GM12878 (cell line): ENCODE results near the gene ALG12. TPM values are rescaled to one million over a fixed set of nuclear protein-coding genes. Genes with fewer than 3 reads are reported as not detected.

ENCODE experiments used
- ATF7 ChIP-seq: fragments of 450-650 bp; IDR thresholded peaks from 2 replicates; pipeline ENCODE4 v1.6.1; 2016; ENCODE audit warnings: low read depth, mild to moderate bottlenecking
- BCL11A ChIP-seq: IDR thresholded peaks from 2 replicates; pipeline ENCODE4 v1.6.1; 2011; ENCODE audit warnings: low read depth, low read length
- CTCF ChIP-seq, 3 experiments: IDR thresholded peaks in 2 of 3; conservative IDR thresholded peaks in 1 of 3; 2 replicates each; pipeline ENCODE4 v1.5.1; 2011; ENCODE audit warnings: low read depth in 3 of 3, low read length in 3 of 3, mild to moderate bottlenecking in 3 of 3, control low read depth in 2 of 3, moderate library complexity in 2 of 3, inconsistent platforms in 1 of 3, mixed read lengths in 1 of 3; ENCODE audit not compliant: control insufficient read depth in 2 of 3, insufficient read depth in 1 of 3; ENCODE audit errors: extremely low read depth in 1 of 3
- EED ChIP-seq: sonication (generic); IDR thresholded peaks from 2 replicates; pipeline ENCODE4 v1.6.1; 2016; ENCODE audit warnings: antibody characterized with exemption, low read depth
- FOXK2 ChIP-seq: fragments of 450-650 bp; IDR thresholded peaks from 2 replicates; pipeline ENCODE4 v1.6.1; 2017; ENCODE audit warnings: mild to moderate bottlenecking, moderate library complexity
- GATAD2B ChIP-seq: fragments of 450-650 bp; conservative IDR thresholded peaks from 2 replicates; pipeline ENCODE4 v1.6.1; 2017; ENCODE audit warnings: low read depth, mild to moderate bottlenecking, moderate library complexity
- SP1 ChIP-seq: IDR thresholded peaks from one replicate; pipeline ENCODE4 v1.6.1; 2011; ENCODE audit warnings: low read depth, low read length
- STAT3 ChIP-seq: IDR thresholded peaks from 2 replicates; pipeline ENCODE4 v1.6.1; 2011; ENCODE audit warnings: low read depth, low read length, improper control_type of control experiment
- SUZ12 ChIP-seq: fragments of 200-600 bp; sonication (generic); IDR thresholded peaks from one replicate; pipeline ENCODE4 v1.6.1; 2018; ENCODE audit warnings: antibody characterized with exemption, mild to moderate bottlenecking; ENCODE audit not compliant: unreplicated experiment
- USF1 ChIP-seq: IDR thresholded peaks from 2 replicates; pipeline ENCODE4 v1.6.1; 2011; ENCODE audit warnings: borderline replicate concordance, low read depth, mild to moderate bottlenecking, moderate library complexity, mixed read lengths, low read length; ENCODE audit not compliant: insufficient read depth; ENCODE audit errors: extremely low read length
- polyA plus RNA-seq, 11 experiments: library from polyadenylated mRNA; depleted of rRNA in 4 of 11; unstranded in 6 of 11; stranded (reverse) in 5 of 11; fragments of >200 nt; fragmentation: Nextera tagmentation in 4 of 11; fragmentation: Illumina TruSeq in 1 of 11; extraction: Ambion mirVana in 4 of 11; extraction: Trizol in 1 of 11; gene quantifications; 1 replicate in 1 of 11; 2 replicates in 10 of 11; pipeline versions ENCODE4 v1.2.1 to v1.2.3, GENCODE V29; 2011 to 2016; ENCODE audit warnings: inconsistent platforms in 2 of 11, missing spikeins in 2 of 11, low read depth in 1 of 11
- total RNA-seq, 4 experiments: library from RNA; depleted of rRNA in 3 of 4; stranded (reverse); fragments of >200 nt in 3 of 4; fragmentation: Illumina TruSeq in 1 of 4; extraction: Trizol in 1 of 4; gene quantifications; 2 replicates each; pipeline versions ENCODE4 v1.2.1 to v1.2.3, GENCODE V29; 2013 to 2021
- TF ChIP-seq, protein P1 (sequence below): fragments of 450-650 bp; formaldehyde crosslinking; IDR thresholded peaks from 2 replicates; pipeline ENCODE4 v1.5.0; 2022; ENCODE audit warnings: mild to moderate bottlenecking, missing genetic modification characterization
- TF ChIP-seq, protein P2 (sequence below): IDR thresholded peaks from 2 replicates; pipeline ENCODE4 v1.6.1; 2012; ENCODE audit warnings: low read depth, low read length, improper control_type of control experiment
- TF ChIP-seq, protein P3 (sequence below): fragments of 450-650 bp; formaldehyde crosslinking; IDR thresholded peaks from 2 replicates; pipeline ENCODE4 v1.4.0; 2020; ENCODE audit warnings: mild to moderate bottlenecking, moderate library complexity

ALG12 gene
- total and polyA plus RNA-seq, 10 of the 15 experiments (the other 5 are each of a cell fraction or from before 2014, with no cell fraction given): 0.22 to 23.4 (median 6.6) TPM

- TF ChIP-seq ATF7 (no peak), USF1 (no peak), GATAD2B (peak; percentile 22; the same call in 1 of the 2 replicates), BCL11A (0 out of 2 replicates have a peak, but pooled peaks have one; percentile 14), SUZ12 (no peak), EED (peak; percentile 33; the same call in 1 of the 2 replicates), FOXK2 (no peak), STAT3 (no peak), CTCF (IDR thresholded peaks at IDR 0.05 in 2 of 3, conservative IDR thresholded peaks at IDR 0.05 in 1 of 3; ENCODE audit: control insufficient read depth in 2 of 3, extremely low read depth in 1 of 3, insufficient read depth in 1 of 3, low read depth in 3 of 3, low read length in 3 of 3) (0 out of 6 replicates have a peak, but pooled peaks of 1 of the 3 experiments have one; percentile 2), SP1 (no peak)
- TF ChIP-seq, protein P1, sequence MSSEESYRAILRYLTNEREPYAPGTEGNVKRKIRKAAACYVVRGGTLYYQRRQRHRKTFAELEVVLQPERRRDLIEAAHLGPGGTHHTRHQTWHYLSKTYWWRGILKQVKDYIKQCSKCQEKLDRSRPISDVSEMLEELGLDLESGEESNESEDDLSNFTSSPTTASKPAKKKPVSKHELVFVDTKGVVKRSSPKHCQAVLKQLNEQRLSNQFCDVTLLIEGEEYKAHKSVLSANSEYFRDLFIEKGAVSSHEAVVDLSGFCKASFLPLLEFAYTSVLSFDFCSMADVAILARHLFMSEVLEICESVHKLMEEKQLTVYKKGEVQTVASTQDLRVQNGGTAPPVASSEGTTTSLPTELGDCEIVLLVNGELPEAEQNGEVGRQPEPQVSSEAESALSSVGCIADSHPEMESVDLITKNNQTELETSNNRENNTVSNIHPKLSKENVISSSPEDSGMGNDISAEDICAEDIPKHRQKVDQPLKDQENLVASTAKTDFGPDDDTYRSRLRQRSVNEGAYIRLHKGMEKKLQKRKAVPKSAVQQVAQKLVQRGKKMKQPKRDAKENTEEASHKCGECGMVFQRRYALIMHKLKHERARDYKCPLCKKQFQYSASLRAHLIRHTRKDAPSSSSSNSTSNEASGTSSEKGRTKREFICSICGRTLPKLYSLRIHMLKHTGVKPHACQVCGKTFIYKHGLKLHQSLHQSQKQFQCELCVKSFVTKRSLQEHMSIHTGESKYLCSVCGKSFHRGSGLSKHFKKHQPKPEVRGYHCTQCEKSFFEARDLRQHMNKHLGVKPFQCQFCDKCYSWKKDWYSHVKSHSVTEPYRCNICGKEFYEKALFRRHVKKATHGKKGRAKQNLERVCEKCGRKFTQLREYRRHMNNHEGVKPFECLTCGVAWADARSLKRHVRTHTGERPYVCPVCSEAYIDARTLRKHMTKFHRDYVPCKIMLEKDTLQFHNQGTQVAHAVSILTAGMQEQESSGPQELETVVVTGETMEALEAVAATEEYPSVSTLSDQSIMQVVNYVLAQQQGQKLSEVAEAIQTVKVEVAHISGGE: no peak
- TF ChIP-seq, protein P2, sequence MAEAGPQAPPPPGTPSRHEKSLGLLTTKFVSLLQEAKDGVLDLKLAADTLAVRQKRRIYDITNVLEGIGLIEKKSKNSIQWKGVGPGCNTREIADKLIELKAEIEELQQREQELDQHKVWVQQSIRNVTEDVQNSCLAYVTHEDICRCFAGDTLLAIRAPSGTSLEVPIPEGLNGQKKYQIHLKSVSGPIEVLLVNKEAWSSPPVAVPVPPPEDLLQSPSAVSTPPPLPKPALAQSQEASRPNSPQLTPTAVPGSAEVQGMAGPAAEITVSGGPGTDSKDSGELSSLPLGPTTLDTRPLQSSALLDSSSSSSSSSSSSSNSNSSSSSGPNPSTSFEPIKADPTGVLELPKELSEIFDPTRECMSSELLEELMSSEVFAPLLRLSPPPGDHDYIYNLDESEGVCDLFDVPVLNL: no peak
- TF ChIP-seq, protein P3, sequence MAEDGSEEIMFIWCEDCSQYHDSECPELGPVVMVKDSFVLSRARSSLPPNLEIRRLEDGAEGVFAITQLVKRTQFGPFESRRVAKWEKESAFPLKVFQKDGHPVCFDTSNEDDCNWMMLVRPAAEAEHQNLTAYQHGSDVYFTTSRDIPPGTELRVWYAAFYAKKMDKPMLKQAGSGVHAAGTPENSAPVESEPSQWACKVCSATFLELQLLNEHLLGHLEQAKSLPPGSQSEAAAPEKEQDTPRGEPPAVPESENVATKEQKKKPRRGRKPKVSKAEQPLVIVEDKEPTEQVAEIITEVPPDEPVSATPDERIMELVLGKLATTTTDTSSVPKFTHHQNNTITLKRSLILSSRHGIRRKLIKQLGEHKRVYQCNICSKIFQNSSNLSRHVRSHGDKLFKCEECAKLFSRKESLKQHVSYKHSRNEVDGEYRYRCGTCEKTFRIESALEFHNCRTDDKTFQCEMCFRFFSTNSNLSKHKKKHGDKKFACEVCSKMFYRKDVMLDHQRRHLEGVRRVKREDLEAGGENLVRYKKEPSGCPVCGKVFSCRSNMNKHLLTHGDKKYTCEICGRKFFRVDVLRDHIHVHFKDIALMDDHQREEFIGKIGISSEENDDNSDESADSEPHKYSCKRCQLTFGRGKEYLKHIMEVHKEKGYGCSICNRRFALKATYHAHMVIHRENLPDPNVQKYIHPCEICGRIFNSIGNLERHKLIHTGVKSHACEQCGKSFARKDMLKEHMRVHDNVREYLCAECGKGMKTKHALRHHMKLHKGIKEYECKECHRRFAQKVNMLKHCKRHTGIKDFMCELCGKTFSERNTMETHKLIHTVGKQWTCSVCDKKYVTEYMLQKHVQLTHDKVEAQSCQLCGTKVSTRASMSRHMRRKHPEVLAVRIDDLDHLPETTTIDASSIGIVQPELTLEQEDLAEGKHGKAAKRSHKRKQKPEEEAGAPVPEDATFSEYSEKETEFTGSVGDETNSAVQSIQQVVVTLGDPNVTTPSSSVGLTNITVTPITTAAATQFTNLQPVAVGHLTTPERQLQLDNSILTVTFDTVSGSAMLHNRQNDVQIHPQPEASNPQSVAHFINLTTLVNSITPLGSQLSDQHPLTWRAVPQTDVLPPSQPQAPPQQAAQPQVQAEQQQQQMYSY (CRISPR knock-in tag): 0 out of 2 replicates have a peak, but pooled peaks have one; percentile 7
These were observed 48.8 kb upstream of the ALG12 start (continued) for GRCh38 chr22:49966774-49967705.
